Measurements from ENCODE around the gene ARL6IP5.

The ARL6IP5 gene, protein sequence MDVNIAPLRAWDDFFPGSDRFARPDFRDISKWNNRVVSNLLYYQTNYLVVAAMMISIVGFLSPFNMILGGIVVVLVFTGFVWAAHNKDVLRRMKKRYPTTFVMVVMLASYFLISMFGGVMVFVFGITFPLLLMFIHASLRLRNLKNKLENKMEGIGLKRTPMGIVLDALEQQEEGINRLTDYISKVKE

DNA sequence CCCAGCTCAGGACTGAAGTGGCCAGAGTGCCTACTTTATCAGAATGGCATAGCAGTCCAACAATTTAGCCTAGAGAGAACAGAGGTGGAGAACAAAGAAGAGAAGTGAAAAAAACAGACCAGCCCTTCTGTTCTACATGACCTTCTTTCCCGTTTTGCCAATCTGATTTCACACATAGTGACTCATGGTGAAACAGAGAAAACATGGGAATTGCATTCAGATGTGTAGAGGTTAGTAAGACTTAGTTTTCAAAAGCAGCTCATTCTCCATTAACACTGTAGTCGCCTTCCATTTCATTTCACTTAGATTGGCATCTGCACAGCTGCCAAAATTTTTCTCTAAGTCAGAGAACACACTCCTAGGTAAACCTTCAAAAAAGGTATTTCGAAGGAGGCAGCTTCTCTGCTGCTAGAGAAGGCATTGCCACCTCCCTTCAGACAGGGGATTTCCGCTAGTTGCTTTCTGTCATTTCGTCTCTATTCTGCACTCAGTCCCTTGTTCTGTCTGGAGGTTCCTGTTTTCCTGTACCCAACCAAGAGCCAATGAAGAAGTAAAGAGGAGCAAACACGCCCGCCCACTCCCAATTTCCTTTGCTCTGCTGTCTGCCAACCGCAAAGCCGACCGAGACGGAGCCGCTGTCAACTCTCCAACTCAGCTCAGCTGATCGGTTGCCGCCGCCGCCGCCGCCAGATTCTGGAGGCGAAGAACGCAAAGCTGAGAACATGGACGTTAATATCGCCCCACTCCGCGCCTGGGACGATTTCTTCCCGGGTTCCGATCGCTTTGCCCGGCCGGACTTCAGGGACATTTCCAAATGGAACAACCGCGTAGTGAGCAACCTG lies at the start of gene ARL6IP5:
ARL6IP5 (plus strand) TSS at position 612 of the 842 bp plus-strand sequence; CDS start at position 723, 111 bp downstream.
- H3K9me3 ChIP-seq (ENCODE audit: severe bottlenecking), result no peaks in the 10 kb centered on the region
- peak; percentile 91 for DNase-seq
- H3K36me3 ChIP-seq, result no peaks in the 10 kb centered on the region
- TF ChIP-seq, protein P1, sequence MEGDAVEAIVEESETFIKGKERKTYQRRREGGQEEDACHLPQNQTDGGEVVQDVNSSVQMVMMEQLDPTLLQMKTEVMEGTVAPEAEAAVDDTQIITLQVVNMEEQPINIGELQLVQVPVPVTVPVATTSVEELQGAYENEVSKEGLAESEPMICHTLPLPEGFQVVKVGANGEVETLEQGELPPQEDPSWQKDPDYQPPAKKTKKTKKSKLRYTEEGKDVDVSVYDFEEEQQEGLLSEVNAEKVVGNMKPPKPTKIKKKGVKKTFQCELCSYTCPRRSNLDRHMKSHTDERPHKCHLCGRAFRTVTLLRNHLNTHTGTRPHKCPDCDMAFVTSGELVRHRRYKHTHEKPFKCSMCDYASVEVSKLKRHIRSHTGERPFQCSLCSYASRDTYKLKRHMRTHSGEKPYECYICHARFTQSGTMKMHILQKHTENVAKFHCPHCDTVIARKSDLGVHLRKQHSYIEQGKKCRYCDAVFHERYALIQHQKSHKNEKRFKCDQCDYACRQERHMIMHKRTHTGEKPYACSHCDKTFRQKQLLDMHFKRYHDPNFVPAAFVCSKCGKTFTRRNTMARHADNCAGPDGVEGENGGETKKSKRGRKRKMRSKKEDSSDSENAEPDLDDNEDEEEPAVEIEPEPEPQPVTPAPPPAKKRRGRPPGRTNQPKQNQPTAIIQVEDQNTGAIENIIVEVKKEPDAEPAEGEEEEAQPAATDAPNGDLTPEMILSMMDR (IDR thresholded peaks at IDR 0.05; ENCODE audit: low read depth, low read length), result no peak
- no peaks in the 10 kb centered on the region for H3K27me3 ChIP-seq (ENCODE audit: insufficient read depth, low read depth, severe bottlenecking)
- H3K4me3 ChIP-seq (ENCODE audit: low read depth, low read length), result peak within 1 kb of the TSS; percentile 84
- H3K27ac ChIP-seq, result peak within 1 kb of the TSS; percentile 50

DNA sequence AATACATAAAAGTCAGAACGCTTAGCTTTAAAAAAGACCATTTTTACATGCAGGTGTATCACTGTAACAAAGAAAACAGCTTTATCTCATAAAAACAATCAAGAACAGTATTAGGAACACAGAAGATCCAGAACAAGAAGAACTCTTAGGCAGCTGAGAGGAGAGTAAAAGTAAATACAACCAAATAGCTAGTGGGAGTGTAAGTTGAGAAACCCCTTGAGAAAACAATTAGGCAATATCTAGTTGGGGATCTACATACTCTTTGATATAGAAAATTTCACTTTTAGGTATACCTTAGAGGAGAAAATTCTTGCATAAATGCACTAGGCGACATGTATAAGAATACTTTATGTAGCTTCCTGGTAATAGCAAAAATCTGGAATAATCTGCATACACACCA lies 40.1 kb upstream of the ARL6IP5 start:
- H3K27me3 ChIP-seq (ENCODE audit: insufficient read depth, low read depth, severe bottlenecking), result no peaks in the 10 kb centered on the region
- TF ChIP-seq, protein P1 (IDR thresholded peaks at IDR 0.05; ENCODE audit: low read depth, low read length), result no peak
- H3K4me3 ChIP-seq (ENCODE audit: low read depth, low read length), result no peak overlapping the region
- no peak overlapping the region for H3K27ac ChIP-seq
- no peak for DNase-seq
- H3K36me3 ChIP-seq, result peaks cover 59% of the 10 kb centered on the region
- no peaks in the 10 kb centered on the region for H3K9me3 ChIP-seq (ENCODE audit: severe bottlenecking)

DNA sequence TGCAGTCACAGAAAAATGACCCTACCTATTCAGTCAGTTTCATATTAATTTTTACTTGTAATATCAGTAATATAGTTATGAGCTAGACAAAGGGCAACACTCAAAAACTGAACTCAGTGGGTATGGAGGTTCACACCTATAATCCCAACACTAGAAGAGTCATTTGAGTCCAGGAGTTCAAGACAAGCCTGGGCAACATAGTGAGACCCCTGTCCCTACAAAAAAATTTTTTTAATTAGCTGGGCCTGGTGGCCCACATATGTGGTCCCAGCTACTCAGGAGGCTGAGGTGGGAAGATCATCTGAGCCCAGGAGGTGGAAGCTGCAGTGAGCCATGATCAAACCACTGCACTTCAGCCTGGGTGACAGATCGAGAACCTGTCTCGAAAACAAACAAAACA lies 35.7 kb upstream of the ARL6IP5 start:
- no peak overlapping the region for H3K4me3 ChIP-seq (ENCODE audit: low read depth, low read length)
- TF ChIP-seq, protein P1 (IDR thresholded peaks at IDR 0.05; ENCODE audit: low read depth, low read length), result no peak
- no peak for DNase-seq
- H3K9me3 ChIP-seq (ENCODE audit: severe bottlenecking), result no peaks in the 10 kb centered on the region
- no peak overlapping the region for H3K27ac ChIP-seq
- no peaks in the 10 kb centered on the region for H3K27me3 ChIP-seq (ENCODE audit: insufficient read depth, low read depth, severe bottlenecking)
- peaks cover 36% of the 10 kb centered on the region for H3K36me3 ChIP-seq

DNA sequence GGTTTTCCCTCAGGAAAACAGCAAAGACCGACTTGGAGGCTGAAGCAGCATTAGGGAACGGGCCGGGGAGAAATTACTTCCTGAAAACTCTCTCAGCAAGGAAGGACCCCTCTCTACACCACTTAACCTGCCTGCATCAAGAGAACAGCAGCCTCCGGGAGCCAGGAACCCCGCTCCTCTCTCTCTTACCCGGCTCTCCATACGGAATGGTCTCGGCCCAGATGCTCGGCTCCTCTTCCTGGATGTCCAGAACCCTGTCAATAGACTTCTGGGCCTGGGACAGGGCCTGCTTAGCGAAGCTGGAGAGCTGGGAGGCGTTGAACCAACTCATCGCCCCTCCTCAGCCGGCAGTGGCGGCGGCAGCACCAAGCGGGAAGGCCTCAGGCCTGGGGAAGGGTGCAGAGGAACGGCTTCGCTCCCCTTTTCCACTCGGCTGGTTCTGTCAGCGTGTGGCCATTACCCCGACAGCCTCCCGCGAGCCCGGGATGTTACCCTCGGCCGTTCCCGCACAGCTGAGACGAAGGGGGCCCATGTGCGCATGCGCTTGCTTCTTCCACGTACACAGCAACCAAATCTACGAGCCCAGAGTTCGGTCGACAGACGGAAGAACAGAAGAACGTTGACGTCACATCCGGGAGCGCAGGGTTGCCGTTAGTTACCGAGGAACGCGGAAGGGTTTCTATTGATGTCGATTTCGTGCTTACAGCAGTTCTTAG lies 32.8 kb upstream of the ARL6IP5 start, which contains the start of gene TMF1:
TMF1 (minus strand) TSS at position 578 of the 716 bp plus-strand sequence; CDS start at position 331, 247 bp downstream.
- peaks cover 27% of the 10 kb centered on the region for H3K36me3 ChIP-seq
- DNase-seq, result peak; percentile 97
- no peaks in the 10 kb centered on the region for H3K9me3 ChIP-seq (ENCODE audit: severe bottlenecking)
- TF ChIP-seq, protein P1 (IDR thresholded peaks at IDR 0.05; ENCODE audit: low read depth, low read length), result no peak
- no peaks in the 10 kb centered on the region for H3K27me3 ChIP-seq (ENCODE audit: insufficient read depth, low read depth, severe bottlenecking)
- peak within 1 kb of the TSS; percentile 82 for H3K27ac ChIP-seq
- H3K4me3 ChIP-seq (ENCODE audit: low read depth, low read length), result peak within 1 kb of the TSS; percentile 97

DNA sequence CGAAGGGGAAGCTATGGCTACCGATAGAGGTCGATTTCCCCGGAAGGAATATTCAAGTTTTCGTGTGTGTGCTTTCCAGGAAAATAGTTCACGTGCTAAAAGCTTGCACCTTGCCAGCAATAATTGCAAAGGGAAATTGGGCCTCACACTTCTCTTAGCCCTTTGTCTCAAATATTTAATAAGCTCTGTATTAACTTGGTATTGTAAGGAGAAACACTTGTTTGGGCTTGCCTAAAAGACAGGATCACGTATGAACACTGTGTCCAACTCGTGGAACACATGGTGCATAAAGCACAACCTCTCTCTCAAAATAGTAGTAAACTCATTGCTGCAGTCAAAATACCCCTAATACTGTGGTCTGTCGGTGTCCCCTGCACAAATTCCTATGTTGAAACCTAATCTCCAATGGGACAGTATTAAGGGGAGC lies 32.3 kb upstream of the ARL6IP5 start:
- peak overlapping the region; percentile 82 for H3K27ac ChIP-seq
- no peak for DNase-seq
- TF ChIP-seq, protein P1 (IDR thresholded peaks at IDR 0.05; ENCODE audit: low read depth, low read length), result no peak
- H3K9me3 ChIP-seq (ENCODE audit: severe bottlenecking), result no peaks in the 10 kb centered on the region
- H3K27me3 ChIP-seq (ENCODE audit: insufficient read depth, low read depth, severe bottlenecking), result no peaks in the 10 kb centered on the region
- peaks cover 21% of the 10 kb centered on the region for H3K36me3 ChIP-seq
- peak overlapping the region; percentile 97 for H3K4me3 ChIP-seq (ENCODE audit: low read depth, low read length)
